Stomach (tissue), 9 donors: Measurements from ENCODE around the gene TBC1D8. TPM values are rescaled to one million over a fixed set of nuclear protein-coding genes. Genes with fewer than 3 reads are reported as not detected.

ENCODE experiments used
- DNase-seq, 2 donors: peaks; one replicate each; pipeline versions ENCODE4 v3.0.0 to v3.0.0-alpha.2; 2013 to 2019
- H3K27ac ChIP-seq, 5 donors: fragments of 200-600 bp in 4 of 5; sonication (generic) in 4 of 5; one replicate each; pipeline ENCODE4 v1.5.1; 2013 to 2019; ENCODE audit warnings: mild to moderate bottlenecking in 1 of 5, moderate library complexity in 1 of 5
- H3K27me3 ChIP-seq, 3 donors: fragments of 200-600 bp; sonication (generic); one replicate each; pipeline ENCODE4 v1.5.1; 2017 to 2019; ENCODE audit warnings: mixed run types in 1 of 3
- H3K36me3 ChIP-seq, 4 donors: fragments of 200-600 bp; sonication (generic); 1 replicate in 3 of 4; 2 replicates in 1 of 4; pipeline ENCODE4 v1.5.1; 2016 to 2019
- H3K4me1 ChIP-seq, 4 donors: fragments of 200-600 bp; sonication (generic); one replicate each; pipeline ENCODE4 v1.5.1; 2016 to 2019
- H3K4me3 ChIP-seq, 4 donors: fragments of 200-600 bp; sonication (generic) in 3 of 4; one replicate each; pipeline ENCODE4 v1.5.1; 2016 to 2019; ENCODE audit warnings: mild to moderate bottlenecking in 1 of 4
- H3K9me3 ChIP-seq, 4 donors: fragments of 200-600 bp; sonication (generic); one replicate each; pipeline ENCODE4 v1.5.1; 2016 to 2019
- CTCF ChIP-seq, 7 experiments: fragments of 450-650 bp in 4 of 7; fragments of 200-600 bp in 3 of 7; sonication (generic) in 3 of 7; IDR thresholded peaks; one replicate each; pipeline ENCODE4 v1.5.1; 2016 to 2019; ENCODE audit warnings: antibody characterized with exemption in 7 of 7, control low read depth in 2 of 7, mild to moderate bottlenecking in 1 of 7
- EP300 ChIP-seq: sonication (generic); formaldehyde crosslinking; IDR thresholded peaks from one replicate; pipeline ENCODE4 v1.6.1; 2017; ENCODE audit warnings: antibody characterized with exemption
- POLR2A ChIP-seq, 4 donors: fragments of 450-650 bp; IDR thresholded peaks; one replicate each; pipeline ENCODE4 v1.6.1; 2016; ENCODE audit warnings: antibody characterized with exemption in 4 of 4, control low read depth in 2 of 4, mild to moderate bottlenecking in 1 of 4, moderate library complexity in 1 of 4
- POLR2AphosphoS5 ChIP-seq, 3 donors: sonication (generic); formaldehyde crosslinking; IDR thresholded peaks; one replicate each; pipeline ENCODE4 v1.6.1; 2016; ENCODE audit warnings: antibody characterized with exemption in 3 of 3
- WGBS, 5 donors: extraction: QIAGEN DNeasy Blood & Tissue Kit in 3 of 5; methylation state at CpG; one replicate each; pipeline versions ENCODE4 v1.1.5 to v1.1.7; 2013 to 2018; 5-methylcytosine and 5-hydroxymethylcytosine counted together
- intact Hi-C: fragments of 100-400 bp; cut with DNase I; formaldehyde crosslinking; loops from one replicate; pipeline ENCODE4 v1.15.1; 2023; ENCODE audit warnings: low total_unique reads
- polyA plus RNA-seq, 3 donors: library from polyadenylated mRNA; stranded (reverse); fragments of 200-250 nt; gene quantifications; one replicate each; pipeline ENCODE4 v1.2.3, GENCODE V29; 2013
- total RNA-seq, 5 donors: library from RNA; depleted of rRNA; stranded (reverse); fragments of >200 nt; gene quantifications; one replicate each; pipeline versions ENCODE4 v1.1.0 to v1.2.3, GENCODE V29; 2014 to 2016
- donor health status: healthy with polysubstance abuse.
- donor health status: Bipolar disorder and iron deficiency.
- donor health status: healthy.

Gene TBC1D8
- total and polyA plus RNA-seq, 8 donors, result 9.9 to 179 (median 74.9) TPM

- peak overlapping the region in 3 of 5 donors; percentile 31 to 48 (median 40) for H3K27ac ChIP-seq
- H3K9me3 ChIP-seq, result no peaks in the 10 kb centered on the region
- no peaks in the 10 kb centered on the region for H3K27me3 ChIP-seq
- WGBS, 5 donors, result 91 to 97% (median 95%) methylated on average over 3 of the region's 3 CpGs
- TF ChIP-seq POLR2AphosphoS5 (IDR thresholded peaks at IDR 0.05) (no peak), POLR2A (IDR thresholded peaks at IDR 0.05) (no peak), EP300 (no peak)
- H3K36me3 ChIP-seq, result peaks cover 0 to 8% (median 0%) of the 10 kb centered on the region in 4 donors
- DNase-seq, result no peak
- H3K4me3 ChIP-seq, result no peak overlapping the region
- intact Hi-C loops, result no loop called here
- H3K4me1 ChIP-seq, result peaks cover 8 to 57% (median 29%) of the 10 kb centered on the region in 4 donors
These were observed 86.7 kb downstream of the TBC1D8 start for GRCh38 chr2:101064505-101064867.

GRCh38 chr2:101064125-101064502 is 87.1 kb downstream of the TBC1D8 start:
- Histone ChIP-seq H3K27ac (peak overlapping the region in 3 of 5 donors; percentile 31 to 48 (median 40)), H3K4me1 (peaks cover 8 to 57% (median 29%) of the 10 kb centered on the region in 4 donors), H3K27me3 (no peaks in the 10 kb centered on the region), H3K9me3 (no peaks in the 10 kb centered on the region), H3K36me3 (peaks cover 0 to 10% (median 3%) of the 10 kb centered on the region in 4 donors), H3K4me3 (no peak overlapping the region)
- intact Hi-C loops, result no loop called here
- no peak for DNase-seq
- TF ChIP-seq CTCF (IDR thresholded peaks at IDR 0.05) (no peak), POLR2AphosphoS5 (IDR thresholded peaks at IDR 0.05) (no peak), POLR2A (IDR thresholded peaks at IDR 0.05) (no peak)
- 74 to 91% (median 85%) methylated on average over 2 of the region's 2 CpGs for WGBS, 5 donors

- intact Hi-C loops, result no loop called here
- Histone ChIP-seq H3K27ac (peak overlapping the region in 3 of 5 donors; percentile 34 to 48 (median 40)), H3K27me3 (no peaks in the 10 kb centered on the region), H3K9me3 (no peaks in the 10 kb centered on the region), H3K4me1 (peaks cover 8 to 57% (median 29%) of the 10 kb centered on the region in 4 donors), H3K36me3 (peaks cover 4 to 16% (median 7%) of the 10 kb centered on the region in 4 donors), H3K4me3 (no peak overlapping the region)
- peak in 1 of 2 donors; percentile 56 for DNase-seq
- 37 to 57% (median 47%) methylated on average over 3 of the region's 3 CpGs for WGBS, 5 donors
- TF ChIP-seq POLR2AphosphoS5 (IDR thresholded peaks at IDR 0.05) (peak in 1 of 3 donors; percentile 7), CTCF (IDR thresholded peaks at IDR 0.05) (no peak), POLR2A (IDR thresholded peaks at IDR 0.05) (no peak), EP300 (no peak)
These were observed 87.6 kb downstream of the TBC1D8 start for GRCh38 chr2:101063352-101064124.

DNA sequence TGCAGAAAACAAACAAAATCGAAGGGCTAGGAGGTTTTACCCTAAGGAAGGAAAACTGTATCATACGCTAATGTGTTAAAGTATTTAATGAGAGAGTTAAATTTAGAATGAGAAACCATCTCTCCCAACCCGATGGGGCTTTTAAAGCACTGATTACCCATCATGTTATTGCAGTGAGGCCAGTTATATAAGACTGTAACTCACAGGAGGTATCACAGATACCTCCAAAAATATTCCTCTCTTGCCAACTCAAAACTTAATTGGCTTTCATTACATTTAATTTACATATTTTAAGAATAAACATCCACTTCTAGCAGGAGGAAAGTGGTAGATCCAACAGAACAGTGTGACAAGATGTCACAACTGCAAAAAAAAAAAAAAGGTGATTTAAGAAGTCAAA is 92.8 kb downstream of the TBC1D8 start:
- H3K27me3 ChIP-seq, result no peaks in the 10 kb centered on the region
- intact Hi-C loops, result no loop called here
- H3K4me1 ChIP-seq, result peaks cover 0 to 29% (median 16%) of the 10 kb centered on the region in 4 donors
- no peak for DNase-seq
- no peaks in the 10 kb centered on the region for H3K9me3 ChIP-seq
- 78 to 93% (median 90%) methylated on average over 3 of the region's 3 CpGs for WGBS, 5 donors
- TF ChIP-seq CTCF (IDR thresholded peaks at IDR 0.05) (no peak), POLR2A (IDR thresholded peaks at IDR 0.05) (no peak), EP300 (no peak), POLR2AphosphoS5 (IDR thresholded peaks at IDR 0.05) (no peak)
- no peak overlapping the region for H3K4me3 ChIP-seq
- no peak overlapping the region for H3K27ac ChIP-seq
- H3K36me3 ChIP-seq, result peaks cover 35 to 46% (median 39%) of the 10 kb centered on the region in 4 donors
